ENCODE measurements around the gene TRPM8.

DNA sequence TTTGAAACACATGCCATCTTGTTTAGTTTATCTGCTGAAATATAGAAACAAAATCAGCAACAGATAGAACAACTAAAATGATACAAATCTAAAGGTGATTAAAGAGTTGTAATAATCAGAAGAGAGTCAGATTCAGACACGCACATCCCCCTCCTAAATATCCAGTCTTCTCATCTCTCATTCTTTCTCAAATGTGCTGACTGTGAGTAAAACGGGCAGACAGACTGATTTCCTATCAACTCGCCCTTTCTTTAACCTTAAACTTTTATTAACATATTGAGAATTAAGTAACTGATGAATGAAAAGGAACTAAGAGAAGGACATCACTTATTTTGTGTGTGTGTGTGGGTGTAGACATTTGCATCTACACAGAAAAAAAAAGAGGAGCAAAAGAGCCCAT is 98.7 kb downstream of the TRPM8 start:
- TF ChIP-seq, protein P1, sequence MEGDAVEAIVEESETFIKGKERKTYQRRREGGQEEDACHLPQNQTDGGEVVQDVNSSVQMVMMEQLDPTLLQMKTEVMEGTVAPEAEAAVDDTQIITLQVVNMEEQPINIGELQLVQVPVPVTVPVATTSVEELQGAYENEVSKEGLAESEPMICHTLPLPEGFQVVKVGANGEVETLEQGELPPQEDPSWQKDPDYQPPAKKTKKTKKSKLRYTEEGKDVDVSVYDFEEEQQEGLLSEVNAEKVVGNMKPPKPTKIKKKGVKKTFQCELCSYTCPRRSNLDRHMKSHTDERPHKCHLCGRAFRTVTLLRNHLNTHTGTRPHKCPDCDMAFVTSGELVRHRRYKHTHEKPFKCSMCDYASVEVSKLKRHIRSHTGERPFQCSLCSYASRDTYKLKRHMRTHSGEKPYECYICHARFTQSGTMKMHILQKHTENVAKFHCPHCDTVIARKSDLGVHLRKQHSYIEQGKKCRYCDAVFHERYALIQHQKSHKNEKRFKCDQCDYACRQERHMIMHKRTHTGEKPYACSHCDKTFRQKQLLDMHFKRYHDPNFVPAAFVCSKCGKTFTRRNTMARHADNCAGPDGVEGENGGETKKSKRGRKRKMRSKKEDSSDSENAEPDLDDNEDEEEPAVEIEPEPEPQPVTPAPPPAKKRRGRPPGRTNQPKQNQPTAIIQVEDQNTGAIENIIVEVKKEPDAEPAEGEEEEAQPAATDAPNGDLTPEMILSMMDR (IDR thresholded peaks at IDR 0.05; ENCODE audit: low read depth, low read length) = no peak
- TF ChIP-seq POLR2A (IDR thresholded peaks at IDR 0.05; ENCODE audit: extremely low read depth, insufficient read length) (no peak), MYC (IDR thresholded peaks at IDR 0.05; ENCODE audit: low read depth, low read length) (no peak)

All from NB4 (cell line).